ENCODE data around the gene TCF7L1. TPM values are rescaled to one million over a fixed set of nuclear protein-coding genes. Genes with fewer than 3 reads are reported as not detected.
A peak's percentile ranks its signal among the peaks of the same experiment; 100 is the strongest.

The TCF7L1 gene
- total RNA-seq, 2 donors from 2014 or later: 71.9 to 73.3 TPM

DNA sequence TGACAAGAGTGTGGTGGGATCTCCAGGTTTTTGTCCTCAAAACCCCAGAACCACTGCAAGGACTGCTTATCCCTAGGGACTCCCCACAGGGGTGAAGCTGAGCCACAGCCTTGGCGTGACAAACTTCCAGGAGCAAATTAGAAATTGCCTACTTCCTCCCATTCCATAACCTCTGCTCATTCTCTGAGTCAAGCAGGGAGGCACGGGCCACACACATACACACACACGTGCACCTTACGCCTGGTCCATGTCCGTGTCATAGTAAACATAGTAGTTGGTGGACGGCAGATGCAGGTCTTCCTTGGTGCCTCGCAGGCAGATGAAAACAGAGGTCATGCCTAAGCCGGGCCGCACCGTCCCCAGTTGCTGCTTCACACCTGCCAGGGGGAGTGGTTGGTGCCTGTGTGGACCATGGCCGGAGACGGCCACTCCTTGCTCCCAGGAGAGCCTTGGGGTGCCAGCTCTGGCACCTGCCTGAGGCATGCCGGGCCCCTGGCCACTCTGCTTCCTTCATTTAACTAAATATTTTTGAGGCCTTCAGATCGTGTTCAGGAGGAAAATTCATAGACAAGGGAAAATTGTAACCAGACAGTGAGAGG lies 211.3 kb downstream of the TCF7L1 start:
- no peaks in the 10 kb centered on the region for H3K9me3 Mint-ChIP-seq
- TF ChIP-seq, protein P1, sequence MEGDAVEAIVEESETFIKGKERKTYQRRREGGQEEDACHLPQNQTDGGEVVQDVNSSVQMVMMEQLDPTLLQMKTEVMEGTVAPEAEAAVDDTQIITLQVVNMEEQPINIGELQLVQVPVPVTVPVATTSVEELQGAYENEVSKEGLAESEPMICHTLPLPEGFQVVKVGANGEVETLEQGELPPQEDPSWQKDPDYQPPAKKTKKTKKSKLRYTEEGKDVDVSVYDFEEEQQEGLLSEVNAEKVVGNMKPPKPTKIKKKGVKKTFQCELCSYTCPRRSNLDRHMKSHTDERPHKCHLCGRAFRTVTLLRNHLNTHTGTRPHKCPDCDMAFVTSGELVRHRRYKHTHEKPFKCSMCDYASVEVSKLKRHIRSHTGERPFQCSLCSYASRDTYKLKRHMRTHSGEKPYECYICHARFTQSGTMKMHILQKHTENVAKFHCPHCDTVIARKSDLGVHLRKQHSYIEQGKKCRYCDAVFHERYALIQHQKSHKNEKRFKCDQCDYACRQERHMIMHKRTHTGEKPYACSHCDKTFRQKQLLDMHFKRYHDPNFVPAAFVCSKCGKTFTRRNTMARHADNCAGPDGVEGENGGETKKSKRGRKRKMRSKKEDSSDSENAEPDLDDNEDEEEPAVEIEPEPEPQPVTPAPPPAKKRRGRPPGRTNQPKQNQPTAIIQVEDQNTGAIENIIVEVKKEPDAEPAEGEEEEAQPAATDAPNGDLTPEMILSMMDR (conservative IDR thresholded peaks at IDR 0.05): no peak
- no peak overlapping the region for H3K4me3 Mint-ChIP-seq
- H3K27me3 ChIP-seq (ENCODE audit: control insufficient read depth, insufficient read depth, low read length, poor library complexity, severe bottlenecking): no peaks in the 10 kb centered on the region
- peaks cover 32% of the 10 kb centered on the region for H3K36me3 Mint-ChIP-seq (ENCODE audit: low read depth)
- H3K27ac ChIP-seq (ENCODE audit: low read depth, low read length): no peak overlapping the region
- H3K27ac Mint-ChIP-seq: peak overlapping the region; percentile 7
- H3K9ac ChIP-seq (ENCODE audit: extremely low read depth, low read length, poor library complexity, severe bottlenecking): no peak overlapping the region
- H3K4me1 ChIP-seq (ENCODE audit: control insufficient read depth, insufficient read depth, low read length): no peaks in the 10 kb centered on the region
- H3K9me3 ChIP-seq (ENCODE audit: control insufficient read depth, low read length): no peaks in the 10 kb centered on the region
- DNase-seq: no peak
- peaks cover 8% of the 10 kb centered on the region for H3K36me3 ChIP-seq (ENCODE audit: control insufficient read depth, insufficient read depth, low read length)
- H3K4me3 ChIP-seq (ENCODE audit: low read length): no peak overlapping the region
- WGBS, 2 experiments (ENCODE audit: insufficient coverage in 1 of 2, insufficient read length in 1 of 2): 88 to 92% methylated on average over 5 to 14 of the region's 14 CpGs
- H3K4me1 Mint-ChIP-seq: peaks cover 2% of the 10 kb centered on the region
- no peaks in the 10 kb centered on the region for H3K27me3 Mint-ChIP-seq (ENCODE audit: insufficient read depth)

DNA sequence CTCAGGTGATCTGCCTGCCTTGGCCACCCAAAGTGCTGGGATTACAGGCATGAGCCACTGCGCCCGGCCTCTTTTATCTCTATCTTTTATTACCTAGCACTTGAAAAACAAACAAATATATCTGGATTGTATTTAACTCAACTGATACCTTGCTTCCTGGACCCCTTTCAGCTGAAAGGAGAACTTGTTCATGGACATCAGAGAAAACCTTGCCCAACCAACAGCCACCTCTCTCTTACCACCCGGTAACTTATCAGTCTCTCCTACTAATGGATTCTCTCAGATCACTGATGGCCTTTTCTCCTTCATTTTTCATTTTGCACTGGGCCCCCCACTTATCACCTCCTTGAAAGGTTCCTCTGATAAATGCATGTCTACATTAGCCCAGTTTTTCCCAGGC lies 214.4 kb downstream of the TCF7L1 start:
- H3K4me1 Mint-ChIP-seq: no peaks in the 10 kb centered on the region
- H3K36me3 Mint-ChIP-seq (ENCODE audit: low read depth): peaks cover 47% of the 10 kb centered on the region
- H3K9ac ChIP-seq (ENCODE audit: extremely low read depth, low read length, poor library complexity, severe bottlenecking): no peak overlapping the region
- H3K9me3 Mint-ChIP-seq: no peaks in the 10 kb centered on the region
- no peak for DNase-seq
- no peak overlapping the region for H3K4me3 ChIP-seq (ENCODE audit: low read length)
- H3K27me3 ChIP-seq (ENCODE audit: control insufficient read depth, insufficient read depth, low read length, poor library complexity, severe bottlenecking): no peaks in the 10 kb centered on the region
- no peak overlapping the region for H3K27ac Mint-ChIP-seq
- H3K4me3 Mint-ChIP-seq: no peak overlapping the region
- H3K4me1 ChIP-seq (ENCODE audit: control insufficient read depth, insufficient read depth, low read length): no peaks in the 10 kb centered on the region
- H3K36me3 ChIP-seq (ENCODE audit: control insufficient read depth, insufficient read depth, low read length): peaks cover 27% of the 10 kb centered on the region
- WGBS, 2 experiments (ENCODE audit: insufficient coverage in 1 of 2, insufficient read length in 1 of 2): 91 to 95% methylated on average over 2 to 3 of the region's 3 CpGs
- TF ChIP-seq, protein P1 (conservative IDR thresholded peaks at IDR 0.05): no peak
- no peaks in the 10 kb centered on the region for H3K27me3 Mint-ChIP-seq (ENCODE audit: insufficient read depth)
- H3K27ac ChIP-seq (ENCODE audit: low read depth, low read length): no peak overlapping the region
- no peaks in the 10 kb centered on the region for H3K9me3 ChIP-seq (ENCODE audit: control insufficient read depth, low read length)

DNA sequence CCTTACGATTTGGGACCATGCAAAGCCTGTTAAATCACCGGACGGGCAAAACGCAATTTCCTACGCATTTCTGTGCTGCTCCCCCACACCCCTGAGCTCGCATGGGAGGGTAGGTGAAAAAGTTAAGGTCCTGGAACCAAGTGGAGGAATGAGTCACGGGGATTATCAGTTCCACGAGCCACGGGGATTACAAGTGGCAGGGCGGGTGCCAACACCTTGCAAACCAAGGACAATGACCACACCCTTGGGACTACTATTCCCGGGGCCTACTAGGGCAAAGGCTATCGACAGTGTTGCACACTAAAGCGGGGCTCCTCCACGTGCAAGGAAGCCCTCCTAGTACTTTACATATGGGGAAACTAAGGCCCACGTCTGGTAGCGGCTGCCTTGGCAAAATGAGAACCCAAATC lies 220.7 kb downstream of the TCF7L1 start:
- no peak for DNase-seq
- no peaks in the 10 kb centered on the region for H3K9me3 Mint-ChIP-seq

More for the DNA sequence above, 220.7 kb downstream of the TCF7L1 start:
- TF ChIP-seq, protein P1 (conservative IDR thresholded peaks at IDR 0.05): no peak
- Histone ChIP-seq H3K36me3 (ENCODE audit: control insufficient read depth, insufficient read depth, low read length) (peaks cover 38% of the 10 kb centered on the region), H3K4me3 (ENCODE audit: low read length) (peak overlapping the region; percentile 92), H3K9ac (ENCODE audit: extremely low read depth, low read length, poor library complexity, severe bottlenecking) (peak overlapping the region; percentile 69), H3K27me3 (ENCODE audit: control insufficient read depth, insufficient read depth, low read length, poor library complexity, severe bottlenecking) (no peaks in the 10 kb centered on the region), H3K27ac (ENCODE audit: low read depth, low read length) (no peak overlapping the region), H3K9me3 (ENCODE audit: control insufficient read depth, low read length) (no peaks in the 10 kb centered on the region), H3K4me1 (ENCODE audit: control insufficient read depth, insufficient read depth, low read length) (peaks cover 8% of the 10 kb centered on the region)
- peaks cover 23% of the 10 kb centered on the region for H3K36me3 Mint-ChIP-seq (ENCODE audit: low read depth)
- H3K27me3 Mint-ChIP-seq (ENCODE audit: insufficient read depth): peaks cover 2% of the 10 kb centered on the region
- 73 to 74% methylated on average over 16 of the region's 16 CpGs for WGBS, 2 experiments (ENCODE audit: insufficient coverage in 1 of 2, insufficient read length in 1 of 2)
- peak overlapping the region; percentile 81 for H3K27ac Mint-ChIP-seq
- H3K4me1 Mint-ChIP-seq: peaks cover 21% of the 10 kb centered on the region
- peak overlapping the region; percentile 90 for H3K4me3 Mint-ChIP-seq

All from endodermal cell (in vitro differentiated cells).